Measurements from ENCODE around the gene OR8G5.

Gene OR8G5

GRCh38 chr11:124277207-124277606, 21.0 kb downstream of the OR8G5 start:
- TF ChIP-seq CTCF (IDR thresholded peaks at IDR 0.05; ENCODE audit: low read depth, low read length, missing control alignments), result no peak
- Histone ChIP-seq H3K27ac (no peak overlapping the region), H3K4me3 (ENCODE audit: low read depth, low read length) (no peak overlapping the region), H3K36me3 (replicated peaks) (no peaks in the 10 kb centered on the region), H3K27me3 (replicated peaks) (no peaks in the 10 kb centered on the region)
- no peak for DNase-seq
- in situ Hi-C loops (cut with HindIII; ENCODE audit: low pct_ligation_motif_present, low sequenced_read_pairs), result no loop called here

- Histone ChIP-seq H3K4me3 (ENCODE audit: low read depth, low read length) (no peak overlapping the region), H3K36me3 (replicated peaks) (no peaks in the 10 kb centered on the region), H3K27ac (no peak overlapping the region), H3K27me3 (replicated peaks) (no peaks in the 10 kb centered on the region)
- TF ChIP-seq CTCF (IDR thresholded peaks at IDR 0.05; ENCODE audit: low read depth, low read length, missing control alignments), result peak; percentile 33
- in situ Hi-C loops (cut with HindIII; ENCODE audit: low pct_ligation_motif_present, low sequenced_read_pairs), result no loop called here
- DNase-seq, result no peak
Measured at GRCh38 chr11:124277804-124278203, 21.6 kb downstream of the OR8G5 start.

GRCh38 chr11:124278261-124278660, 22.1 kb downstream of the OR8G5 start:
- no peak for TF ChIP-seq CTCF (IDR thresholded peaks at IDR 0.05; ENCODE audit: low read depth, low read length, missing control alignments)
- Histone ChIP-seq H3K36me3 (replicated peaks) (no peaks in the 10 kb centered on the region), H3K4me3 (ENCODE audit: low read depth, low read length) (no peak overlapping the region), H3K27me3 (replicated peaks) (no peaks in the 10 kb centered on the region), H3K27ac (no peak overlapping the region)
- in situ Hi-C loops (cut with HindIII; ENCODE audit: low pct_ligation_motif_present, low sequenced_read_pairs), result no loop called here
- no peak for DNase-seq

- DNase-seq, result peak; percentile 17
- Histone ChIP-seq H3K27ac (peak overlapping the region; percentile 69), H3K36me3 (replicated peaks) (no peaks in the 10 kb centered on the region), H3K4me3 (ENCODE audit: low read depth, low read length) (no peak overlapping the region), H3K27me3 (replicated peaks) (no peaks in the 10 kb centered on the region)
- in situ Hi-C loops (cut with HindIII; ENCODE audit: low pct_ligation_motif_present, low sequenced_read_pairs), result no loop called here
- TF ChIP-seq CTCF (IDR thresholded peaks at IDR 0.05; ENCODE audit: low read depth, low read length, missing control alignments), result no peak
Measured at GRCh38 chr11:124285610-124286344, 29.6 kb downstream of the OR8G5 start.

- TF ChIP-seq CTCF (IDR thresholded peaks at IDR 0.05; ENCODE audit: low read depth, low read length, missing control alignments), result no peak
- Histone ChIP-seq H3K4me3 (ENCODE audit: low read depth, low read length) (no peak overlapping the region), H3K27ac (no peak overlapping the region), H3K36me3 (replicated peaks) (no peaks in the 10 kb centered on the region), H3K27me3 (replicated peaks) (no peaks in the 10 kb centered on the region)
- DNase-seq, result no peak
- in situ Hi-C loops (cut with HindIII; ENCODE audit: low pct_ligation_motif_present, low sequenced_read_pairs), result no loop called here
Measured at GRCh38 chr11:124294687-124295086, 38.5 kb downstream of the OR8G5 start.

- H3K36me3 ChIP-seq (replicated peaks), result no peaks in the 10 kb centered on the region
- in situ Hi-C loops (cut with HindIII; ENCODE audit: low pct_ligation_motif_present, low sequenced_read_pairs), result no loop called here
- TF ChIP-seq CTCF (IDR thresholded peaks at IDR 0.05; ENCODE audit: low read depth, low read length, missing control alignments), result no peak
- H3K27me3 ChIP-seq (replicated peaks), result no peaks in the 10 kb centered on the region
- H3K27ac ChIP-seq, result no peak overlapping the region
- no peak for DNase-seq
- H3K4me3 ChIP-seq (ENCODE audit: low read depth, low read length), result no peak overlapping the region
Measured at GRCh38 chr11:124296016-124296415, 39.8 kb downstream of the OR8G5 start.
